AG04450 (cell line): Measurements from ENCODE around the gene TTC23. TPM values are rescaled to one million over a fixed set of nuclear protein-coding genes. Genes with fewer than 3 reads are reported as not detected.

ENCODE experiments used
- CTCF ChIA-PET: fragments of 300-600, 350-600 bp; formaldehyde crosslinking; extraction: SDS; loops from one replicate; lab custom pipeline; 2022; ENCODE audit warnings: antibody characterized with exemption, inconsistent platforms; lab: Charles Lee
- POLR2A ChIA-PET: fragments of 350-600 bp; formaldehyde crosslinking; extraction: SDS; loops from one replicate; lab custom pipeline; 2021; ENCODE audit warnings: antibody characterized with exemption, inconsistent platforms; lab: Yijun Ruan, JAX
- DNase-seq: peaks from one replicate; pipeline ENCODE4 v3.0.0-alpha.2; 2011; ENCODE audit warnings: low read depth, low spot score
- H3K27ac ChIP-seq: one replicate; pipeline ENCODE4 v1.5.1; 2012; ENCODE audit warnings: low read depth, low read length, control low read depth
- H3K27me3 ChIP-seq: one replicate; pipeline ENCODE4 v1.6.0; 2012; ENCODE audit warnings: low read length; ENCODE audit not compliant: control insufficient read depth, insufficient read depth
- H3K4me3 ChIP-seq: 2 replicates; pipeline ENCODE4 v1.5.1; 2011; ENCODE audit warnings: mild to moderate bottlenecking, low read depth, low read length, control low read depth
- H3K9me3 ChIP-seq: 2 replicates; pipeline ENCODE4 v1.5.1; 2012; ENCODE audit warnings: low read length; ENCODE audit not compliant: control insufficient read depth, insufficient read depth
- CTCF ChIP-seq: IDR thresholded peaks from 2 replicates; pipeline ENCODE4 v1.5.1; 2011; ENCODE audit warnings: low read depth, low read length, control low read depth, inconsistent platforms
- polyA plus RNA-seq: library from polyadenylated mRNA; depleted of rRNA; stranded (reverse); fragments of >200 nt; gene quantifications from 2 replicates; pipeline ENCODE4 v1.2.3, GENCODE V29; 2011

TTC23 gene
- polyA plus RNA-seq, 1 experiment: 7.2 TPM

GRCh38 chr15:99110581-99111320 is 138.6 kb downstream of the TTC23 start:
- H3K9me3 ChIP-seq: no peaks in the 10 kb centered on the region
- POLR2A ChIA-PET: no interaction called here

GRCh38 chr15:99110093-99110492 is 139.3 kb downstream of the TTC23 start:
- ChIA-PET POLR2A (no interaction called here), CTCF (interaction anchor here (0.5 to 5.2 kb wide), 3 partner anchors 9 to 103 kb away, joined by 3 to 37 read pairs (median 4); no protein-coding TSS in a partner anchor)
- TF ChIP-seq CTCF: no peak
- no peaks in the 10 kb centered on the region for H3K9me3 ChIP-seq
- no peaks in the 10 kb centered on the region for H3K27me3 ChIP-seq
- no peak overlapping the region for H3K27ac ChIP-seq
- no peak for DNase-seq
- no peak overlapping the region for H3K4me3 ChIP-seq

More at GRCh38 chr15:99110581-99111320, 138.6 kb downstream of the TTC23 start:
- Histone ChIP-seq H3K4me3 (no peak overlapping the region), H3K27ac (no peak overlapping the region), H3K27me3 (no peaks in the 10 kb centered on the region)
- CTCF ChIA-PET: interaction anchor here (0.9 to 5.2 kb wide), 2 partner anchors 10 to 103 kb away, joined by 3 to 37 read pairs; no protein-coding TSS in a partner anchor
- TF ChIP-seq CTCF: no peak
- no peak for DNase-seq

- POLR2A ChIA-PET: no interaction called here
- Histone ChIP-seq H3K27ac (no peak overlapping the region), H3K4me3 (no peak overlapping the region), H3K27me3 (no peaks in the 10 kb centered on the region), H3K9me3 (no peaks in the 10 kb centered on the region)
- CTCF ChIA-PET: interaction anchor here (0.5 to 5.2 kb wide), 4 partner anchors 9 to 595 kb away, joined by 3 to 37 read pairs (median 4); no protein-coding TSS in a partner anchor
- TF ChIP-seq CTCF: no peak
- no peak for DNase-seq
Observed at GRCh38 chr15:99109555-99110021, 139.8 kb downstream of the TTC23 start.

- TF ChIP-seq CTCF: no peak
- ChIA-PET POLR2A (no interaction called here), CTCF (interaction anchor here (0.8 to 5.2 kb wide), 5 partner anchors 8 to 596 kb away, joined by 3 to 37 read pairs (median 4); no protein-coding TSS in a partner anchor)
- H3K27ac ChIP-seq: no peak overlapping the region
- no peak for DNase-seq
- no peak overlapping the region for H3K4me3 ChIP-seq
- H3K27me3 ChIP-seq: no peaks in the 10 kb centered on the region
- no peaks in the 10 kb centered on the region for H3K9me3 ChIP-seq
Observed at GRCh38 chr15:99108993-99109392, 140.4 kb downstream of the TTC23 start.
